ENCODE measurements around the gene CCHCR1.

The CCHCR1 gene

GRCh38 chr6:31114541-31114878 lies 43.1 kb downstream of the CCHCR1 start, which contains the start of gene PSORS1C1:
Gene PSORS1C1 (plus strand): TSS chr6:31114800. CDS start chr6:31129633, 14,833 bp downstream.
- peaks cover 46% of the 10 kb centered on the region for H3K4me1 Mint-ChIP-seq
- peak within 1 kb of the TSS in 1 of 3 experiments; percentile 36 for H3K4me3 Mint-ChIP-seq
- H3K36me3 Mint-ChIP-seq (ENCODE audit: low read depth) = no peaks in the 10 kb centered on the region
- H3K9me3 Mint-ChIP-seq = no peaks in the 10 kb centered on the region
- TF ChIP-seq CTCF (IDR thresholded peaks at IDR 0.05; ENCODE audit: unreplicated experiment in 3 of 3) = no peak
- H3K27ac Mint-ChIP-seq = peak within 1 kb of the TSS in 2 of 3 experiments; percentile 87 to 93
- peaks cover 35% of the 10 kb centered on the region for H3K27me3 Mint-ChIP-seq (ENCODE audit: low read depth)

GRCh38 chr6:31113861-31114540 lies 43.6 kb downstream of the CCHCR1 start:
- Mint-ChIP-seq H3K9me3 (no peaks in the 10 kb centered on the region), H3K36me3 (ENCODE audit: low read depth) (no peaks in the 10 kb centered on the region), H3K4me1 (peaks cover 46% of the 10 kb centered on the region), H3K27me3 (ENCODE audit: low read depth) (peaks cover 40% of the 10 kb centered on the region), H3K27ac (peak overlapping the region in 2 of 3 experiments; percentile 87 to 93), H3K4me3 (peak overlapping the region in 1 of 3 experiments; percentile 36)
- TF ChIP-seq CTCF (IDR thresholded peaks at IDR 0.05; ENCODE audit: unreplicated experiment in 3 of 3) = no peak

- TF ChIP-seq CTCF (IDR thresholded peaks at IDR 0.05; ENCODE audit: unreplicated experiment in 3 of 3) = no peak
- no peak within 1 kb of the TSS for H3K4me3 Mint-ChIP-seq
- peaks cover 46% of the 10 kb centered on the region for H3K4me1 Mint-ChIP-seq
- peak within 1 kb of the TSS in 2 of 3 experiments; percentile 87 to 93 for H3K27ac Mint-ChIP-seq
- no peaks in the 10 kb centered on the region for H3K36me3 Mint-ChIP-seq (ENCODE audit: low read depth)
- no peaks in the 10 kb centered on the region for H3K9me3 Mint-ChIP-seq
- H3K27me3 Mint-ChIP-seq (ENCODE audit: low read depth) = peaks cover 51% of the 10 kb centered on the region
Measured at GRCh38 chr6:31112478-31112877, 45.1 kb downstream of the CCHCR1 start, which contains the start of gene C6orf15. Gene C6orf15 (minus strand): TSS chr6:31112575. CDS start chr6:31112555, 20 bp downstream.

GRCh38 chr6:31111712-31112111 lies 45.9 kb downstream of the CCHCR1 start:
- Mint-ChIP-seq H3K4me3 (no peak overlapping the region), H3K27me3 (ENCODE audit: low read depth) (peaks cover 56% of the 10 kb centered on the region), H3K9me3 (no peaks in the 10 kb centered on the region), H3K27ac (no peak overlapping the region), H3K4me1 (peaks cover 39% of the 10 kb centered on the region), H3K36me3 (ENCODE audit: low read depth) (no peaks in the 10 kb centered on the region)
- TF ChIP-seq CTCF (IDR thresholded peaks at IDR 0.05; ENCODE audit: unreplicated experiment in 3 of 3) = no peak

GRCh38 chr6:31110825-31111582 lies 46.6 kb downstream of the CCHCR1 start:
- Mint-ChIP-seq H3K36me3 (ENCODE audit: low read depth) (no peaks in the 10 kb centered on the region), H3K4me1 (peaks cover 37% of the 10 kb centered on the region), H3K9me3 (no peaks in the 10 kb centered on the region), H3K4me3 (no peak overlapping the region), H3K27me3 (ENCODE audit: low read depth) (peaks cover 59% of the 10 kb centered on the region), H3K27ac (peak overlapping the region in 1 of 3 experiments; percentile 52)
- no peak for TF ChIP-seq CTCF (IDR thresholded peaks at IDR 0.05; ENCODE audit: unreplicated experiment in 3 of 3)

Measured in nephron (organoid).